Myocyte (in vitro differentiated cells): Measurements from ENCODE around the gene SOCS2. TPM values are rescaled to one million over a fixed set of nuclear protein-coding genes. Genes with fewer than 3 reads are reported as not detected.

Source experiments
- DNase-seq: peaks from one replicate; pipeline ENCODE4 v3.0.0-alpha.2; 2012; ENCODE audit warnings: low read depth
- total RNA-seq: library from RNA; depleted of rRNA; stranded (reverse); fragments of >200 nt; gene quantifications from 2 replicates; pipeline ENCODE4 v1.2.3, GENCODE V29; 2014

The SOCS2 gene
- total RNA-seq, 1 donor from 2014 or later, result 3.7 TPM

DNA sequence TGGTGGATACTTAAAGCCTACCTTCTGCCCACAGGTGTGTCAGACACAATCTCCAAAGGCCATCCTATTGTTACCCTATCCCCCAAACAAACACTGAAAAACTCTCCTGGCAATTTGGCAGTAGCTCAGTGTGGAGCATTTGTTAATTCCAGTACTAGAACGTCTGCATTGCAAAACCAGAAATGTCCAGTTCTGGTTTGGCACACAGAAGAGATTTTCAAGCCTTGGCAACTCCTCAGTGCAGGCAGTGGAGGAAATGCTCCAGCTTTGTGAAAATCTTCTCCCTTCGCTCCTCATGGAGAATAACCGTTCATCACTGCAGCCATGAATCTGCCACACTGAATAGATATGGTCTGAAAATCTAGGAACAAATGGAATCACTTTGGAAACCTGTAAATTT is 5.3 kb upstream of the SOCS2 start:
- no peak for DNase-seq

DNA sequence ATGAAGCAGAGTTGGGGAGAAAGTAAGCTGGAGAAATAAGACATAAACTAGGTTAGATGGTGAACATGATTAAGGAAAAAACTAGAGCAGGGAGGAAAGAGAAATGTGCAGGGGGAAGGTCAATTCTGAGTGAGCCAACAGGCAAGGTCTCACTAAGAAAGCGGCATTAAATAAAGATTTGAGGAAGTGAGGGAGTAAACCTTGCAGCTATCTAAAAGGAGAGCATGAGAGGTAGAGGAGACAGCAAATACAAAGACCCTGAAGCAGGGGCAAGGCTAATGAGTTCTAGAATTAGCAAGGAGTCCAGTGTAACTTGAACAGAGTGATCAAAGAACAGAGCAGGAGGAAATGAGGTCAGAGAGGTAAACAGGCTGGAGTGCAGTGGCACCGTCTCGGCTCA is 4.4 kb upstream of the SOCS2 start:
- no peak for DNase-seq

DNA sequence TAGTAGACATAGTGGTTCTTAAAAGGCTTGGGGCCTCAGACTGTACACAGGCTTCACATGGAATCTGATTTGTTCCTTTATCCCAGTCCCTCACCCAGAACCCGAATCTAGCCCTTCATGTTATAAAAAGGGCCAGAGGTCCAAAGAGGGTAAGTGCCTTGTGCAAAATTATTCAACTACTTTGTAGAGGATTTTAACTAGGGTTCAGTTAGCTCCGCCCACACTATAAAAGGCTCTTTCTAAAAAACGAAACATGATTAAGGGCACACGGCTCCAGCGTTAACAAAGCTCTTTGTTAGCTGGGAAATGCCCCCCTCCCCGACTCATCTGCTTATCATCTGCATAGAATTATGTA is 3.2 kb upstream of the SOCS2 start:
- DNase-seq, result no peak

DNA sequence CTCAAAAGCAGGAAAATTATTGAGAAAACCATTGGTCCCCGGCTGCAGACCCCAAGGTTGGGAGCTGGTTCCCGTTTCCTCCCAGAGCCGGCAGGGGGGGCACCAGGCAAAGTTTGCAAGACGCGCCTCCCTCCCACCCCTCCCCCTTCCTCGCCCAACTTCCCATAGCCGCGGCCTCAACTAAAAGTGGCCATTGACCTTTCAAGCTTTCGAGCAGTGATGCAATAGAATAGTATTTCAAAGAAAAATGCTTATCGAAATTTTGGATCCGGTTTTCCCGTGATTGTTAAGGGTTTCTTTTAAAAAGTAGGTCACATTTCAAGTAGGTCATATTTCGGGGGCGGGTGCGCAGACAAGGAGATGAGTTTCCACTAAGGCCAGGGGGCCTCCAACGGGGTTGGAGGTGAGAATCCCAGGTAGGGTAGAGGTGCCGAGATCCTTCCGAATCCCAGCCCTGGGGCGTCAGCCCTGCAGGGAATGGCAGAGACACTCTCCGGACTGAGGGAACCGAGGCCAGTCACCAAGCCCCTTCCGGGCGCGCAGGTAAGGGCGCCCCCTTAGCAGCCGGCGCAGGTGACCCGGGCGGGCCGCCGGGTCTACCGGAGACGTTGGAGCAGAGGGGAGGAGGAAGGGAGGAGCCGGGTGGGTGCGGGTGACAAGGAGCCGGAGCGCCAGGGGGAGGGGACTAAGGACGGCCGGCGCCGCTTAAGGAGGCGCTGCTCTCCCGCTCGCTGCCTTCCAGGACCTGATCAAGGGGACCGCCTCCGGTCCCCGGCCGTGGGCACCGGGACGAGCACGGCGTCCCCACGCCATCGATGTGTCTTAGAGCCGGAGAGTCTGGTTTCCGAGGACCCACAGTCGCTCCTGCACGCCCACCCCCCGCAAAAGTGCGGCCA is 2.6 kb upstream of the SOCS2 start:
- peak; percentile 89 for DNase-seq

DNA sequence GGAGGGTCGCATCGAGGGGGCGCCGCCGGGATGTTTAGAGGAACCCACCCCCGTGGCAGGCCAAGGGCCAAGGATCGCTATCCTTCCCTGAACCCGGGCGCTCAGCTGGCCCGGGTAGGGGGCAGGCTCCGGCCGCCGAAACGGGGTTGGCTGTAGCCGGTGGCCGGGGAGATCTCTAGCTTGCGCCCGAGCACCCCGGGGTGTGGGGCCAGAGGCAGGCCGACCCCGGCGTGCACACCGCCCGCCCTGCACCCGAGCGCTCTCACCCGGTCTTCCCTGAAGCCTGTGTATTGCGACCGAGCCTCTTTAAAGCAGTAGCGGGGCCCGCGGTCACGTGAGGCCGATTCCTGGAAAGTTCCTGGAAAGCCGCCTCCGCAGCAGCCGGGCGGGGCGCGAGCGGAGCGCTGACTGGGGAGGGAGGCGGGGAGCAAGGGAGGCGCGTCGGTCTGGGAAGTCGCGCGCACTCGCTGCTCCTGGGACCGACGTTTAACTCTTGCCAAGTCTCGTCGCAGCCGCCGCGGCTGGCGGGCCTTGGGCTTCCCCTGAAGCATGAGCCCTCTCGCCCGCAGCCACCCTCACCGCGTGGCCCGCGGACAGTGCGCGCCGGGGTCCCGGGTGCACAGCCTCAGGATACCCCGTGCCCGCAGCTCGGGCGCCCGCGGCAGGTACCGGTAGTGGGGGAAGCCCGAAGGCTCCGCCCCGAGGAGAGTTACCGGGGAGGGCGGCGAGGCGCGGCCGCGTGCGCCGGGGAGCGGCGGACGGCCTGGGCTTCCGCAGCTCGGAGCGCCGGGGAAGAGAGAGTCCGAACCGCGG is 1.7 kb upstream of the SOCS2 start:
- DNase-seq, result peak; percentile 91

DNA sequence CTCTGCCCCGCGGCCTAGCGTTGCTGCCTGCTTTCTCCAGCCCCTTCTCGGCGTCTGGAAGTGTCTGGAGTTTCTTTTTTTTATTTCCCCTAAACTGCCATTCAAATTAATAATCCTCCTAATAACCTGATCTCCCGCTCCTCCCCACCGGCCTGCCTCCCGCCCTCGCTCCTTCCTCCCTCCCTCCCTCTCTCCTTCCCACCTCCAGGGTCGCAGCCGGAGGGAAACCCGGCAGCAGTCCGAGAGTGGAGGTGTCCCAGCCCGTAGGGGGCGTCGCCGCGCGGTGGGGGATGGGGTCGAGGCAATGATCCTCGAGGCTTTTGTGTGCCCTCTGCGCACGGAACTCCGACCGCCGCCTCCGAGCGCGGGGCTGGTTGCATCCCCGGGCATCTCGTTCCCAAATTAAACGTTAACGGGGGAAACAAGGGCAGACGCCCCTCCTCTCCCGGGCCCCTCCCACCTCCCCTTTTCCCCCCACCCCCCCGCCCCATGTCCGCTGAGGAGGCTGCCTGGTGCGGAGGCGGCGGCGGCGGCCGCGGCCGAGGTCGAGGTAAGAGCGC is 1.0 kb upstream of the SOCS2 start:
- peak; percentile 57 for DNase-seq

DNA sequence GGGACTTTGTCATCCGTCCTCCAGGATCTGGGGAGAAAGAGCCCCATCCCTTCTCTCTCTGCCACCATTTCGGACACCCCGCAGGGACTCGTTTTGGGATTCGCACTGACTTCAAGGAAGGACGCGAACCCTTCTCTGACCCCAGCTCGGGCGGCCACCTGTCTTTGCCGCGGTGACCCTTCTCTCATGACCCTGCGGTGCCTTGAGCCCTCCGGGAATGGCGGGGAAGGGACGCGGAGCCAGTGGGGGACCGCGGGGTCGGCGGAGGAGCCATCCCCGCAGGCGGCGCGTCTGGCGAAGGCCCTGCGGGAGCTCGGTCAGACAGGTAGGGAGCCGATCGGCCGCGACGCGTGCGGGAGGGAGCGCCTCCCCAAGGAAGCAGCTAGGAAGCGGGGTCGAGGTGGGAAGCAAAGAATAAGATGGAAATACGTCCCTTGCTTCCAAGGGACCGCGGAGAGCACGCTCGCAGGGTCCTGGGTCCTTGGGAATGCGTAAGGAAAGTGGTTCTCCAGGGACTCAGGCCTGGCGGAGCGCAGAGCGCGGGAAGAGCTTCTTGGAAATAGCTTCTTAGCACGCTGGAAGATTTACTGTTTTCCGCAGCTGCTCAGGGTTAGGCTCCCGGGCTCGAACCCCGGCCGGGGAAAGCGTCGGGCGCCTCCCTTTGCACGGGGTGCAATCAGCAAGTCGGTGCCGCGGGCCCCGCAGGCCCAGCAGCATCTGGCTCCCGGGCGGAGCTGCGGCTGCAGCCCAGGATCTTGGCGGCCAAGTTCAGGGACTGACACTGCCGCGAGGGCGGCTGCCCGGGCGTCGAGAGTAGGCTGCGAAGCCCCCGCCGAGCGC is 457 bp downstream of the SOCS2 start:
- no peak for DNase-seq

DNA sequence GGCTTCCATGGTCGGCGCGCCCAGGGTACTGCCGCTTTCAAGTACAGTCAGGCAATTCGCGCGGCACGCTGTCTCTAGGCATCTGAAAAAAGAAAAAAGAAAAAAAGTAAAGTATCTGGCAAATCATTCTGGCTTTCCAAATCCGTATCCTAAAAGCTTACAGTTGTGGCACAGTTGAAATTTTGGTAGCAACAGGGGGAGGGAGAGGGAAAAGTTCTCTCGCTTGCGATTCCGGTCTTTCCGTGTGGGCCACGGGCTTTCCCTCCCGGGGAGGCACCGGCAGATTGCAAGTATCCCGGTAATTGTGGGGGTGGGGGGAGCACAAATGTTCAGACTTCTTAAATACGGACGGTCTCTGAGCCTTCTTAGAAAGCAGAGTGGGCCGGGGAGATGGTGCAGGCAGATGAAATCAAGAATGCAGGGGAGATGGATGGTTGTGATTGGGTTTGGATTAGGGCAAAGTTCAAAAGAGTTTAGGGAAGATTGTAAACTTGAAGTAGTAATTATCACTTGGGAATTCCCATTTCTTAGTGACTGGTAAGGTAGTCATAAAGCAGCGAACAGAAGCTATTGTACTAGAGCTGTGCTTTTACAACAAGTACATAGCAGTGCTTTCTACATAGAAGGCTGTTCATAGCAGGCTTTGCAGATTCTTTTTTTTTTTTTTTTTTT is 1.2 kb downstream of the SOCS2 start:
- DNase-seq, result no peak

DNA sequence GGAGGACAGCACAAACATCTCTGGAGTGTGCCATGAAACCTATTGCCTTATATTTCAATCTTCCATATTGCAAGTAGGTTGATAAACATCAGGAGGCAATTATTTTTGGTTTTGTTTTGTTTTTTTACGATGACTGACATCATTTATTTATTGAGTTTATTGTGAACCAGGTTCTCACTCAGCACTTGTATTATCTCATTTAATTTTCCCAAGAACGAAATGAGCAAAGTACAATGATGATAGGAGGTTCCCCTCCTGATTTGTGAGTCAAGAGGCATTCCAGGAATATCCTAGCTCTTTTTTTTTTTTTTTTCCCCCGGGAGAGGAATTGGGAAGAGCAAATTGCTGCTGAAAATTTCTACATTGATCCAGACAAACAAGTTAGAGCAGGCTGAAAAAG is 4.7 kb downstream of the SOCS2 start:
- no peak for DNase-seq

DNA sequence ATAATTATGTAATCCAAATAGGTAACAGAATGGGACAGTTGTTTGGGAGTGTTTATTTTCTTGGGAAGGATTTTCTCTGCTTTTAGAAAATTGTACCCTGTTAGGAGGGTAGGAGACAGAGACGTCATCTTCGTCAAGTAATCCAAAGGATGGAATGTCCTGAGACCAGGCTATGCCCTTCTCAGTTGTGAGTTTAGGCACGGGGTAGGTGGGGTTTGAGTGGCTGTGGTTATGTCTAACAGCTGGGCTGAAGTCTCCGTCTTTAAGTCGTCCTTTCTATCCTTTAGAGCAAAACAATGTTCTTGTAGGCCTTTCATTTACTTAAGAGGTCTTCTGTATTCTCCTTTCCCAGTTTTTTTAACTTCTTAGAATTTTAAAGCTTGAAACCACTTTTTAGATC is 5.7 kb downstream of the SOCS2 start:
- DNase-seq, result no peak

DNA sequence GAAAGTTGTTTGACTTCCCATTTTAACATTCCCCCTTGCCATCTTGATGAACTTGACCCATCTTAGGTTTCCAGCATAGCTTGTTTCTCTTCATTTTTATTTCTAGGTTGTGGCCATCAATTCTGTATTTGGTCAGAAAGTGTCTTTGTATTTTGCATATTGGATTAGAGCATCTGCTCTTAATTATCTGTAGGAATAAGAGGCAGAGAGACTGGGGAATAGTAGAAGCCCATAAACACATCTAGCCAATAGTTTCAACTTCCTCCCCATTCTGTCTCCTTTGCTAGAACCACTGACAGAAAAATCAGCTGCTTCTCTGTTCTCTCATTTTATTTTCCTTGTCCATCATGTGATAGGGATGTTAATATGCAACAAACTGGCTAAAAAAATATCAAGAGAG is 8.2 kb downstream of the SOCS2 start:
- DNase-seq, result no peak

DNA sequence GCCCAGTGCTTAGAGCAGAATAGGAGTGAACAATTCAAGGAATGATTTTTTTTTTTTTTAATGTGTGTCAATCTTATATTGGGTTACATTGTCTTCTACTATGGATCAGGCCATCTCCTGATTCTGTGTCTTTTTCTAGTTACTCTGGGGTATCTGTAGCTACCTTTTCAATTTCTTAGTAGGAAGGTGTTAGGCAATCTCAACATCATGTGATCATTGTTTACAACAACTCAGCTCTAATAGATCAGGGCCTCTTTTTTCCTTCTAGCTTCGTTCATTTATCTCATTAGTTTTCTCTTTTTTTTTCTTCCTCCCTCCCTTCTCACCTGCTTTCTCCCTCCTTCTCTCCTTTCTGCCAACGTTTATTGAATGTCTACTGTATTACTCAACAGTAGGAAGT is 8.9 kb downstream of the SOCS2 start:
- no peak for DNase-seq

DNA sequence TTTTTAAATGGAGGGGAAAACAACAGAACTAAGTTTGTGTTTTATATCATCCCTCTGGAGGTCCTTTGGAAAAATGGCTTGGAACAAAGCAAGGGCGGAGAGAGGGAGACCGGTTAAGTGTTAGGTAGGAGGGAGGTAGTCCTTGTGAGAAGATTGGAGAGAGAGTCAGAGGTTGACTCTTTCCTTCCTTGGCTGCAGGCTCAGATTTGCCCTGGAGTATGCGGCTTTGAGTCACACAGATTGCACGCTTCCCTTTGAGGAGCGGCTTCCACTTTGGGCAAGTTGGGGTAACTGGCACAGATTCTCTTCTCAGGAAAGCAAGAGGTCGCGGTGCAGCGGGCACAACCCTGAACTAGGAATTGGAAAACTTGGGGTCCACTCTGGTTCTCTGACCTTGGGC is 9.9 kb downstream of the SOCS2 start:
- no peak for DNase-seq

DNA sequence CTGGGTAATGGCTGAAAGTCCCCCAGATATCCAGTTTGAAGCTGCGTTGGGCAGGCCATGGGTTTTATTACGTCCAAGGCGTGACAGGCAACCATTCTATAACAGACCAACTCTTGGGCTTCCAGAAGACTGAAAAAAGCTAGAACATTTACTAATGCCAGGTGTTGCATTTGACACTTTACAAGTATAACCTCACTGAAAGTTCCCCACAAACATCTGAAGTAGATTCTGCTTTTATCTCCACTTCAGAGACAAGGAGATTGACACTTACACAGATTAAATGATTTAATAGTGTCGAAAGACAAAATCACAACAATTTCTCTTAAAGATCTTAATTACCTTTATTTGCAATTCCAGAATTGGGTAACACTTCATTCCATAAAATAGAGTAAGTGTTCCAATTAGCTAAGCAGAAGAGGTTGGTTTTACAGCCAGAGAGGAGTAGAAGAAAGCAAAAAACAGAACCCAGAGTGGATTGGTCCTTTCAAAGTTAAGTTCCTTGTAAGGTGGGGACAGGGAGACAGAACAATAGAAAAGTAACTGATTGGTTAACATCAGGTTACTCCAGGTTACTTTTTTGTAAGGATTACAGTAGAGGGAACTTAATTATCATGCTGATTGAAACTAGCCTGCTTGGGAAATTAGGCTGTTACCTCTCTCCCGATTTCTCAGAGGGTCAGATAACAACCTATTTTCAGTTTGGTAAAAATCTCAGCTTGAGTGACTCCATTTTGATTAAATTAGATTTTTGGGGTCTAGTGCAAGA is 11.3 kb downstream of the SOCS2 start:
- DNase-seq, result no peak

DNA sequence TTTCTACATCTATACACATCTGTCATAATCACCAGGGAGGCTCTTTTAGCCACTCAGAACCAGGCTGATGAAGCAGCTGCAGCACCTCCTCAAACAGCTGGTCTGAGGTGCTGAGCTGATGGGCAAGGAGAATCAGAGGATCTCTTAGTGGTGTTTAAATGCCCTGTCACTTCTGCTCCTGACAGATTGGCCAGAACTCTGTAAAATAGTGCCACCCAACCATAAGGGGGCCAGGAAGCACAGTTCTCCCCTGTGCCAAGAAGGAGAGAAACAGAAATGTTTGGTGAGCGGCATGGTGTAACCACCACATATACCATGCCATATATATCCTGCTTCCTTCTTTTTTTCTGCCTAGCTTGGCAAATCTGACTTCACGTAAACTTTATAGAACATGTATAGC is 12.8 kb downstream of the SOCS2 start:
- no peak for DNase-seq

DNA sequence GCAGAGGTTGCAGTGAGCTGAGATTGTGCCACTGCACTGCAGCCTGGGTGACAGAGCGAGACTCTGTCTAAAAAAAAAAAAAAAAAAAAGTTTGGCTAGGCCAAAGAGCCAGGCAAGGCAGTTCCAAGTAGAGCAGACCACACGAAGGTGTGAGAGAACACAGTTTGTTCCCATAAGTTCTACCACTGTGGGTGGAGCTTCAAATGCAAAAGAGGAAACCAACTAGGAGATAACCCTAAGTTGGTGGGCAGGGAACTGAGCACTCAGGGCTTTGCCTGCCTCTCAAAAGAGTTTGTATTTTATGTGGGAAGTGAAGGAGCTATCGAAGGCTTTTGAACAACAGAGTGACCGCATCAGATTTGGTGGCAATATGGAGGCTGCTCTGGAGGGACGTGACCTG is 15.1 kb downstream of the SOCS2 start:
- no peak for DNase-seq

DNA sequence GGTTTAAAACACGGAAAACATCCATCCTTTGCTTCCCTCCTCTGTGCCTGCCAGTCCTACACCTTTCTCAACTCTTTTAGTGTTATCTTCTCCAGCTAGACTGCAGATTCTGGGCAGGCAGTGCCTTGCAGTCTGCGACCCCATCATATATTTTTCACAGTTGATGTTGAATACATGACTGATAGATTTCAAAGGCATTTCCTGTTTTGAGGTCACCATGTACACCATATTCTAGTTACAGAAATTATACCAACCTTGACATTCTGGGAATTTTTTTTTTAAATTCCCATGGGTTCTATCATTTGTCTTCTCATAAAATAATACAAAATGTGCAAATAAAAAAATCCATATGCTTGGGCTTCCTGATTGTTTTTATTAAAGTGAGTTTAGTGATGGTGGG is 16.6 kb downstream of the SOCS2 start:
- no peak for DNase-seq

DNA sequence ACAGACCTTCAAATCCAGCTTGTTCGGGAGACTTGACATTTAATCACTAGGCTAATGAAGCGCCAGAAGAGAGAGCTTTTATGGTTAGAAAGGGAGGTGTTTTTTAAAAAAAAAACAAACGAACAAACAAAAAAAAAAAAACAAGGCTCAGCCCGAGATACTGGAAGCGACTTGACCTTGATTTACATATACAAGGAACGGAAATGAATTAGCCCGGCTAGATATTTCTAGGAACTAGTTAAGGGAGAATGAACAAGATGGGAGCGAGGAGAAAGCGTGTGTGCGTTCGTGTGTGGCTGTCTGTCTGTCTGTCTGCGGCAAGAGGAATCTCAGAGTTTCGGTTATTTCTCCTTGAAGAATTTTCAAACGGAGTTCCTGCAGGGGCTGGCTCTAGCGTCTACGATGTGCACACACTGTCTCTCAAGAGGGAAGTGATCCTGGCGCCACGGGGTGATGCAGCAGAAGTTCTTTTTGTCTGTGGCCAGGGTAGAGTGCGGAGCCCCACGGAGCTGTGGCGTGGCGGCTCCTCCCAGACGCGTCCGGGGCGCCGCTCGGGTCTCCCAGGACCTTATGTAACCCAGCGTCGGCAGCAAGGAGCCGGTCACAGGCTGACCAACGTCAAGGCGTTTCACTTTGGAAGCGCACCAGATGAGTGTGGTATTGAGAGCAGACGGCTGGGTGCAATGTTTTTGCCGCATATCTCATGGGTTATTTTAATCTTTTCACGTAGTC is 18.8 kb downstream of the SOCS2 start:
- peak; percentile 86 for DNase-seq

DNA sequence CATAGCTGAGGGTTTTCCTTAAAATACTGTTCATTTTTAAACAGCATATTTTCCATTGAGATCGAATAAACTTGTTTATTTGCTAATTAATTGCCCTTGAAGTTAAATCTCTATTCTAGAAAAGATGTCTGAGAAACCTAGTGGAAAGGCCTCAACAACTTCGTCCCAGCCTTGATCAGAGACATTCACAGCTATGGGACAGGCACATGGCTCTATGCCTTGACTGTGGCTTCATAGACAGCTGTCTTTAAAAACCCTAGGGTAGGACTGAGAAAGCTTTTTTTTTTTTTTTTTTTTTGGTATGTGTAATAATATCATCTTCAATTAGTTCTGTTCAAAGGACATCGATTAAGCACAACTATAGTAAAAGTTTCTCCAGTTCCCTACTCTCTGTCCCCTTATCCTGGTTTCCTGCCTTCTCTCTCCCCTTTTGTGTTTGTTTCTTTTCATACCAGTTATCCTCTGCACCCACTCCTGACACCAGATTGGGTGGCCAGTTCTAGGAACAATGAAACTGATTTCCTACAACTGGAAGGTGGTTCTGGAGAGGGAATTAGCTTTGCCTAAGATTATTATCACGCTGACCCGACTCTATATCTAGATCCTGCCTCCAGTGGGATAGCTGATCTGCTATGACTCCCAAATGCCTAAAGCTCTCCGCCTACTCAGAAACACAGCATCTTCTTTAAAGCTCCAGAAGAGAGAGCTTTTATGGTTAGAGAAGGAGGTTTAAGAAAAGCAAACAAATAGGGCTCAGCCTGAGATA is 20.3 kb downstream of the SOCS2 start:
- peak; percentile 40 for DNase-seq
